CD4-positive, alpha-beta T cell treated with Interferon gamma for 1 hour (primary cell): ENCODE results near the gene PDLIM5.

Source experiments
- DNase-seq: peaks from one replicate; pipeline ENCODE4 v3.0.0-alpha.2; 2020

The PDLIM5 gene

GRCh38 chr4:94430406-94430805 is 21.3 kb upstream of the PDLIM5 start:
- DNase-seq = no peak

GRCh38 chr4:94431388-94431787 is 20.4 kb upstream of the PDLIM5 start:
- DNase-seq = no peak

- no peak for DNase-seq
Observed at GRCh38 chr4:94434505-94434904, 17.2 kb upstream of the PDLIM5 start.

- DNase-seq = no peak
Observed at GRCh38 chr4:94435874-94436273, 15.9 kb upstream of the PDLIM5 start.

GRCh38 chr4:94436512-94436911 is 15.2 kb upstream of the PDLIM5 start:
- DNase-seq = no peak

- DNase-seq = no peak
Observed at GRCh38 chr4:94439606-94440005, 12.1 kb upstream of the PDLIM5 start.

GRCh38 chr4:94441838-94442237 is 9.9 kb upstream of the PDLIM5 start:
- DNase-seq = no peak

- no peak for DNase-seq
Observed at GRCh38 chr4:94442251-94442650, 9.5 kb upstream of the PDLIM5 start.

- no peak for DNase-seq
Observed at GRCh38 chr4:94446386-94446785, 5.4 kb upstream of the PDLIM5 start.

- no peak for DNase-seq
Observed at GRCh38 chr4:94447754-94448411, 3.9 kb upstream of the PDLIM5 start.

GRCh38 chr4:94448815-94449375 is 2.8 kb upstream of the PDLIM5 start:
- DNase-seq = no peak

GRCh38 chr4:94451051-94451694 is 569 bp upstream of the PDLIM5 start:
- DNase-seq = no peak

GRCh38 chr4:94452476-94453371 is 982 bp downstream of the PDLIM5 start:
- DNase-seq = peak; percentile 4

- no peak for DNase-seq
Observed at GRCh38 chr4:94453391-94453963, 1.7 kb downstream of the PDLIM5 start.

- DNase-seq = no peak
Observed at GRCh38 chr4:94454405-94454804, 2.7 kb downstream of the PDLIM5 start.

GRCh38 chr4:94455081-94455480 is 3.3 kb downstream of the PDLIM5 start:
- no peak for DNase-seq

GRCh38 chr4:94457692-94458106 is 6.0 kb downstream of the PDLIM5 start:
- DNase-seq = no peak

- no peak for DNase-seq
Observed at GRCh38 chr4:94458682-94459081, 6.9 kb downstream of the PDLIM5 start.

- DNase-seq = no peak
Observed at GRCh38 chr4:94459462-94460161, 7.9 kb downstream of the PDLIM5 start.

GRCh38 chr4:94461506-94461905 is 9.8 kb downstream of the PDLIM5 start:
- no peak for DNase-seq

GRCh38 chr4:94462572-94462971 is 10.8 kb downstream of the PDLIM5 start:
- DNase-seq = no peak

GRCh38 chr4:94463771-94464170 is 12.0 kb downstream of the PDLIM5 start:
- DNase-seq = no peak
